CD4-positive, alpha-beta T cell treated with Interferon alpha-2 for 1 hour (primary cell): ENCODE measurements around the gene GPBAR1.

ENCODE experiments used
- DNase-seq, 2 donors: peaks; one replicate each; pipeline ENCODE4 v3.0.0-alpha.2; 2020 to 2022

The GPBAR1 gene

GRCh38 chr2:218245214-218245613 is 15.6 kb upstream of the GPBAR1 start:
- DNase-seq = no peak

GRCh38 chr2:218249691-218250090 is 11.1 kb upstream of the GPBAR1 start:
- DNase-seq = no peak

- no peak for DNase-seq
Measured at GRCh38 chr2:218252509-218253231, 8.1 kb upstream of the GPBAR1 start.

DNA sequence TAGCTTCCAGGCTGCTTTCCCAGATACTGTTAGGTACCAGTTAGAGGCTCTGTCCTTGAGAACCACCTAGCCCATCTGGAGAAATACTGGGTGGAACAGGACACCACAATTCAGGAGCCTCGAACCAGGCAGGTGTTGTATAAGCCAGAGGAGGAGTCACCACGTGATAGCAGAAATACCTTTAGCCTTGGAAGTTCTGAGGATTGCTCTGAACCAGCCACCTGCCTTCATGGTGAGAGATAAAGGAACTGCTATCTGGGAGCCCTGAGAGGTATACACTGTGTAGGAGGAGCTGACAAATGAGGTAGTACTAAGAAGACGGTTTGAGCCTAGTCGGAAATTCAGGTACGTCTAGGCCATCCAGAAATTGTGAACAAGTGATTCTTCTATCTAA is 7.6 kb upstream of the GPBAR1 start:
- no peak for DNase-seq

GRCh38 chr2:218255446-218255845 is 5.4 kb upstream of the GPBAR1 start:
- DNase-seq = no peak

- no peak for DNase-seq
Measured at GRCh38 chr2:218256612-218257350, 4.0 kb upstream of the GPBAR1 start.

DNA sequence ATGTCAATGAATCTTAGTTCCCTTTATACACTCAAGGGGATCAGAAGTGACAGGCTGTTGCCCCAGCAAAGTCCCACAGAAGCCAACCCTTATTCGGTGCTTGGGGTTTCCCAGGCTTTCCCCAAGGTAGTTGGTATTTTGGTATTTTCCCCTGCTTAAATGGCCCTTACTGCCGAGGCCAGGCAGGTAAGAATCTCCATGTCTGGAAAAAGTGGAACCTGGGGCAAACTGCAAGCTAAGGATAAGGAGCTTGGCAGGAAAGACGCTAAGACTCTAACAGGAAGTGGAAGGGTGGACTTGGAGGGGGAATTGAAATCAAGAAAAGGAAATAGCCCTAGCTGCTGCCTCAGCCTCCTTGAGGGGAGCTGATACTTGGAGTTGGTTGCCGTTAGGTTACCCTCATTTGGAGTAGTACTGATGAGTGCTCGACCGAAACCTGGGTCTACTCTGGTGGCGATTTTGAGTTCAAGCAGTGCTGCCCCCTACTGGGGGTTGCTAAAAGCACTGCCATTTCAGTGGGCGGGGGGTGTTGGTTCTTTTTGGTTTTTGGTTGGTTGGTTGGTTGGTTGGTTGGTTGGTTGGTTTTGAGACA is 3.3 kb upstream of the GPBAR1 start:
- peak; percentile 71 to 82 for DNase-seq

DNA sequence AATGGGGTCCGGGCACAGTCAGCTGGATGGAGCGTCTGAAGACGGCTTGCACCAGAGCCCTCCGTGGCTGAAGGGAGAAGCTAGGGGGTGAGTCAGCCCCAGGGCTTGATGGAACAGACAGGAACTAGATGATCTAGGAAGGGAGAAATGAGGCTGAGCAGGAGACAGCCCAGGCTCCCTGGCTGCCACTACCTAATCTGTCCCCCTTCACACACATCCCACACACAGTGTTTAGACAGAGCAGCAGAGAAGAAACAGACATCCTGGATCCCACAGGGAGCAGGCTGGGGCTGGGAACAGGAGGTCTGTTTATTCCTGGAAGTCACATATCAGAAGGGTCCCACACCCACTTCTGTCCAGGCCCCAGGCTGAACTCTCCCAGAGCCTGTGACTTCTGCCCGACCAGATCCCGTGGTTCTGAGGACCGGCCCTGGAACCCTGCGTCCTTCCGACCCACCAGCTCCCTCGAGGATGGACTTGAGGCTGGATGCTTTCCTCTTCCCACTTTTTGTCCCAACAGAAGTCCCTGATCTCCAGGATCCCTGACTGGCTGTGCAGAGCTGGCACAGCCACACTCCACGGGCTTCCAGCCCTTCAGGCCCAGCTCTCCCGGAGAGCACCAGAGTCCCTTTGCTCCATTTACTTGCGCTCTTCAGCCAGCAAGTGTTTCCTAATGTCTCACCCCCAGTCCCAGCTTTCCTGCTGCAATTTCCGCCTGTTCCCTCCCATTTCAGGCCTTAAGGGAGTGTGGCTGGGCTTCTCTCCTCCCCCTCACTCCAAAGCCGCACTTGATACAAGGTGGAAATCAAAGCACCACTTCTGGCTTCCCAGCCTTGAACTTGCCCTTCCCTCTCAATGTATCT is 1.5 kb upstream of the GPBAR1 start:
- DNase-seq = no peak

- DNase-seq = no peak
Measured at GRCh38 chr2:218260166-218260565, 649 bp upstream of the GPBAR1 start.

GRCh38 chr2:218261423-218262236 is 815 bp downstream of the GPBAR1 start:
- DNase-seq = no peak

DNA sequence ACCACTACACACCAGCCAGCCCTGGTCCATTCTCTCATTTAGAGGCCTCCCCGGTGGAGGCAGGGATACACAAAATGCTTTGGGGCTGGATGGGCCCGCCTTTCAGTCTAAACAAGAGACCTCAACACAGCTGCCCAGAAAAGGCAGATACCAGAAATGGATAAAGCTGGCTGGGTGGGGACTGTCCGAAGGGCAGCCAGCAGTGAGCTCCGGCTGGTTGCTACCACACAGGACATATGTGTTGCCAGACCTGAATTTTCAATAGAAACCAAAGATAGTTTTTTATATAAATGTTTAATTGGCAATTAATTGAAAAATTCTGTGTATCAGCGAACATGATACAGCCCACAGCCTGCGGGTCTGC is 1.4 kb downstream of the GPBAR1 start:
- no peak for DNase-seq

- no peak for DNase-seq
Measured at GRCh38 chr2:218262631-218263586, 2.1 kb downstream of the GPBAR1 start.

- peak in 1 of 2 donors; percentile 28 for DNase-seq
Measured at GRCh38 chr2:218263817-218264641, 3.2 kb downstream of the GPBAR1 start.

- DNase-seq = no peak
Measured at GRCh38 chr2:218264773-218265561, 4.2 kb downstream of the GPBAR1 start.

- no peak for DNase-seq
Measured at GRCh38 chr2:218265626-218266025, 4.8 kb downstream of the GPBAR1 start.

DNA sequence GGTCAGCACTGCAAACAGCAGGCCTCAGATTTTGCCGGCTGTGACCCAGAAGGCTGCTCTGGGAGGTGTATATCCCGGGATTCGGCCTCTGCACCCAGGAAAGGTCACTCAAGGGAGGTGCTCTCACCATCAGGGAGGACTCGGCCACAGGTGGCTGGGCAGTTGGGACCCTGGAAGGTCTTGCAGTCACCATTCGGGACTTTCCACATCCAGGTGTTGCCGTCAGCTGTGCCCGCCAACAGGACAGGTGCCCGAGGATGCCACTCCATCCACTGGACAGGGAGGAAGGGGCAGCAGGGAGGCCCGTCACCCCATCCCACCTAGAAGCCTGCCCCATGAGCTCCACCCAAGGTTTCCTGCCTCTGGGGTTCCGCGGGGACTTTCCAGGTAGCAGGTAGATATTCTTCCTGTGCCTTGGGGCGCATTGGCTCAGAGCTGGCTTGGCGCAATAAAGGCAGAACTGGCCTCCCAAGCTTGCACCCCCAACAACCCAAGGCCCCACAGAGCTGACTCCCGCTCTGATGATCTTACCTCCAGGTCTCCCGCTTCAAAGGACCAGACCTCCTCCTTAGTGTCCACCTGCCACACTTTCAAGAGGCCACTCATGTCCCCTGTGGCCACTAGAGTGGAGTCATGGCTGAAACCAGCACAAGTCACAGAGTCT is 5.6 kb downstream of the GPBAR1 start:
- DNase-seq = no peak

- DNase-seq = no peak
Measured at GRCh38 chr2:218267259-218267658, 6.4 kb downstream of the GPBAR1 start.

DNA sequence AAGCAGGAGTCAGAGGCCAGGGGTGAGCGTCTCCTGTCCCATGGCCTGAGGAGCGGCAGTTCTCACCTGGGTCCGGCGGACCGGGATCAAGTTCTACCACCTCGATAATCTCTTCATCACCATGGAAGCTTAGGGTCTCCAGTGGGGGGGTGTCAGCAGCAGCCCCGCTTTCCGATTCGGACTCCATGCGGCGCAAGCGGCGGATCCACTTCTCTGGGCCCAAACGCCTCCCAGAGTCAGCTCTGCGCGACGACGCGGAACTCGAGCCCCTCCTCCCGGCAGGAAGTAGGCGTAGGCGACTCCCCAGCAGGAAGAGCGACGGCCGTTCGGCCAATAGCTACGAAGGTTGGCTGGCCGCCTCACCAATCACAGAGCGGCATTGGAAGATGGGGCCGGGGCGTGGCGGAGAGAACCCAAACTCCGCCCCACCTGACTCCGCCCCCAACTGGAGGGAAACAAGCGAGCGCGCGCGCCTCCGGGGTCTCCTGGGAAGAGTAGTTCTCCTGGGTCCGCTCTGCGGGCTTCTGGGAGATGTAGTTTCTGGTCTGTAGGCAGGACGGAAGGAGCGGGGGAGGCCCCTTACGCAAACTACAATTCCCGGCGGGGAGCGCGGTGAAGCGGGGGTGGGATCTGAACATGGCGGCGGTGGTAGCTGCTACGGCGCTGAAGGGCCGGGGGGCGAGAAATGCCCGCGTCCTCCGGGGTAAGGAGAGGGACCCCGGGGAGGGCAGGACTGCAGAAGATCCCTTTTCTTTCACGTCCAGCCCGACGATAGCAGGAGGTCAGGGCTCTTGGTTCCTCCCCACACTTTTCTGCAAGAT is 9.3 kb downstream of the GPBAR1 start, which contains the start of the genes AAMP and PNKD:
TSS of gene AAMP (minus strand) at position 238 of the 821 bp plus-strand sequence. CDS start at position 187, 51 bp downstream.
TSS of gene PNKD (plus strand) at position 620 of the 821 bp plus-strand sequence. CDS start at position 637, 17 bp downstream.
- DNase-seq = peak; percentile 100
